Esophagus squamous epithelium (tissue), 4 donors: ENCODE measurements around the gene BANF2.

Experiments used
- POLR2A ChIP-seq, 4 donors: fragments of 450-650 bp; IDR thresholded peaks; one replicate each; pipeline ENCODE4 v1.6.1; 2017; ENCODE audit warnings: antibody characterized with exemption in 4 of 4, mild to moderate bottlenecking in 4 of 4, moderate library complexity in 3 of 4
- TF ChIP-seq, protein P1 (sequence below), 6 experiments: fragments of 450-650 bp in 4 of 6; fragments of 200-600 bp in 2 of 6; sonication (generic) in 2 of 6; IDR thresholded peaks; one replicate each; pipeline ENCODE4 v1.5.1; 2016 to 2019; ENCODE audit warnings: antibody characterized with exemption in 6 of 6, mild to moderate bottlenecking in 4 of 6, moderate library complexity in 4 of 6

DNA sequence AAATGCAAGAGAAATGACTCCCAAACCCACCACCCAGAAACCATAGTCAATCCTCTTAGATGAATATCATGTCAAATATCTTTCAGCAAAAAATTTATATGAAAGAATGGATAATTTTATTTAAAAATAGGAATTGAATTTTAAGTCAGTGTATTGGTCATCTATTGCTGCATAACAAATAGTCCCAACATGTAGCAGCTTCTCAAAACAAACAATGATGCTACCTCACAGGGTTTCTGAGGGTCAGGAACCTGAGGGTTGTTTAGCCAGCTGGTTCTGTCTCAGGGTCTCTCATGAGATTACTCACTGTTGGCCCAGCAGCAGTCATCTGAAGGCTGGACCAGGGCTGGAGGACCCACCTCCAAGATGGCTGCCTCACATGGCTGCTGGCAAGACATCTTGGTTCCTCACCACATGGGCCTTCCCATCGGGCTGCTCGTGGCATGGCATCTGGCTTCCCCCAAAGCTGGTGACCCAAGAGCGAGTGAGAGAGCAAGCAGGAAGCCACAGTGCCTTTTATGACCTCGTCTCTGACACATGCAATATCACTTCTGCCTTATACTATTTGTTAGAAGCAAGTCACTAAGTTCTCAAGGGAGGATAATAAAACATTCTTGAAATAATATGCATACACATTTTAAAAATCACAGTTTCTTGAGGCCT, 36.3 kb downstream of the BANF2 start:
- TF ChIP-seq, protein P1, sequence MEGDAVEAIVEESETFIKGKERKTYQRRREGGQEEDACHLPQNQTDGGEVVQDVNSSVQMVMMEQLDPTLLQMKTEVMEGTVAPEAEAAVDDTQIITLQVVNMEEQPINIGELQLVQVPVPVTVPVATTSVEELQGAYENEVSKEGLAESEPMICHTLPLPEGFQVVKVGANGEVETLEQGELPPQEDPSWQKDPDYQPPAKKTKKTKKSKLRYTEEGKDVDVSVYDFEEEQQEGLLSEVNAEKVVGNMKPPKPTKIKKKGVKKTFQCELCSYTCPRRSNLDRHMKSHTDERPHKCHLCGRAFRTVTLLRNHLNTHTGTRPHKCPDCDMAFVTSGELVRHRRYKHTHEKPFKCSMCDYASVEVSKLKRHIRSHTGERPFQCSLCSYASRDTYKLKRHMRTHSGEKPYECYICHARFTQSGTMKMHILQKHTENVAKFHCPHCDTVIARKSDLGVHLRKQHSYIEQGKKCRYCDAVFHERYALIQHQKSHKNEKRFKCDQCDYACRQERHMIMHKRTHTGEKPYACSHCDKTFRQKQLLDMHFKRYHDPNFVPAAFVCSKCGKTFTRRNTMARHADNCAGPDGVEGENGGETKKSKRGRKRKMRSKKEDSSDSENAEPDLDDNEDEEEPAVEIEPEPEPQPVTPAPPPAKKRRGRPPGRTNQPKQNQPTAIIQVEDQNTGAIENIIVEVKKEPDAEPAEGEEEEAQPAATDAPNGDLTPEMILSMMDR (IDR thresholded peaks at IDR 0.05), result no peak
- TF ChIP-seq POLR2A (IDR thresholded peaks at IDR 0.05), result no peak
